Astrocyte (in vitro differentiated cells and primary cell): ENCODE data around the gene CD22.

ENCODE experiments used
- EZH2 ChIP-seq: IDR thresholded peaks from 2 replicates; pipeline ENCODE4 v1.6.1; 2012; ENCODE audit warnings: mild to moderate bottlenecking, low read length, inconsistent platforms; ENCODE audit not compliant: insufficient read depth
- TF ChIP-seq, protein P1 (sequence below): IDR thresholded peaks from 2 replicates; pipeline ENCODE4 v1.5.1; 2011; ENCODE audit warnings: low read depth, mild to moderate bottlenecking, inconsistent platforms, low read length, moderate library complexity; ENCODE audit not compliant: insufficient read depth

DNA sequence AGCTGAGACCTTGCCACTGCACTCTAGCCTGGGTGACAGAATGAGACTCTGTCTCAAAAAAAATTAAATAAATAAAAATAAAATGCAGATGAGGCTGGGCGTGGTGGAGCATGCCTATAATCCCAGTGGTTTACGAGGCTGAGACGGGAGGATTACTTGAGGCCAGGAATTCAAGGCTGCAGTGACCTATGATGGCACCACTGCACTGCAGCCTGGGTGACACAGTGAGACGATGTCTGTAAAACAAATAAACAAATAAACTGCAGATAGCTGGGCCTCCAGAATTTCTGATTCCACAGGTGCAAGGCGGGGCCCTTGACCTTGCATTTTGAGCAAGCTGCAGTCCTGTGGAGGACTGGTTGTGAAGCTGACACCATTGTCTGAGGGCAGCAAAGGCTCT lies 40.1 kb upstream of the CD22 start:
- TF ChIP-seq, protein P1, sequence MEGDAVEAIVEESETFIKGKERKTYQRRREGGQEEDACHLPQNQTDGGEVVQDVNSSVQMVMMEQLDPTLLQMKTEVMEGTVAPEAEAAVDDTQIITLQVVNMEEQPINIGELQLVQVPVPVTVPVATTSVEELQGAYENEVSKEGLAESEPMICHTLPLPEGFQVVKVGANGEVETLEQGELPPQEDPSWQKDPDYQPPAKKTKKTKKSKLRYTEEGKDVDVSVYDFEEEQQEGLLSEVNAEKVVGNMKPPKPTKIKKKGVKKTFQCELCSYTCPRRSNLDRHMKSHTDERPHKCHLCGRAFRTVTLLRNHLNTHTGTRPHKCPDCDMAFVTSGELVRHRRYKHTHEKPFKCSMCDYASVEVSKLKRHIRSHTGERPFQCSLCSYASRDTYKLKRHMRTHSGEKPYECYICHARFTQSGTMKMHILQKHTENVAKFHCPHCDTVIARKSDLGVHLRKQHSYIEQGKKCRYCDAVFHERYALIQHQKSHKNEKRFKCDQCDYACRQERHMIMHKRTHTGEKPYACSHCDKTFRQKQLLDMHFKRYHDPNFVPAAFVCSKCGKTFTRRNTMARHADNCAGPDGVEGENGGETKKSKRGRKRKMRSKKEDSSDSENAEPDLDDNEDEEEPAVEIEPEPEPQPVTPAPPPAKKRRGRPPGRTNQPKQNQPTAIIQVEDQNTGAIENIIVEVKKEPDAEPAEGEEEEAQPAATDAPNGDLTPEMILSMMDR: no peak
- TF ChIP-seq EZH2: no peak
